ENCODE data around the gene EIF4EBP3.

DNA sequence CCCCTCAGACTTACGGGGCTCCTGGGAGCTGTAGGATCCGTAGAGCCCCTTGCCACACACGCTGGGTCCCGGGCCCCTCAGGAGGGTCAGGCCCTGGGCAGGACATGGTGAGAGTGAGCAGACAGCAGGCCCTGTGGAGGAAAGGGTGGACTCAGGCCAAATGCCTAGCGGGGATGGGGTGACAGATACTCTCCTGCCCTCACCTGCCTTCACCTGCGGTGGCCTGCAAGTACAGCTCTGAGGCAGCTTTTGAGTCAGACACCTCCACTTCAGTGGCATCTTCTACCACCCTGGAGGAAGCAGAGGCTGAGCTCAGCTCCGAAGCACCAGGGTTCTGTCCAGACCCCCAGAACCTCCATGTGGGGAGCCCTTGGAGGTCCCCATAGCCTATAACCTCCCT lies 43.4 kb downstream of the EIF4EBP3 start:
- TF ChIP-seq, protein P1, sequence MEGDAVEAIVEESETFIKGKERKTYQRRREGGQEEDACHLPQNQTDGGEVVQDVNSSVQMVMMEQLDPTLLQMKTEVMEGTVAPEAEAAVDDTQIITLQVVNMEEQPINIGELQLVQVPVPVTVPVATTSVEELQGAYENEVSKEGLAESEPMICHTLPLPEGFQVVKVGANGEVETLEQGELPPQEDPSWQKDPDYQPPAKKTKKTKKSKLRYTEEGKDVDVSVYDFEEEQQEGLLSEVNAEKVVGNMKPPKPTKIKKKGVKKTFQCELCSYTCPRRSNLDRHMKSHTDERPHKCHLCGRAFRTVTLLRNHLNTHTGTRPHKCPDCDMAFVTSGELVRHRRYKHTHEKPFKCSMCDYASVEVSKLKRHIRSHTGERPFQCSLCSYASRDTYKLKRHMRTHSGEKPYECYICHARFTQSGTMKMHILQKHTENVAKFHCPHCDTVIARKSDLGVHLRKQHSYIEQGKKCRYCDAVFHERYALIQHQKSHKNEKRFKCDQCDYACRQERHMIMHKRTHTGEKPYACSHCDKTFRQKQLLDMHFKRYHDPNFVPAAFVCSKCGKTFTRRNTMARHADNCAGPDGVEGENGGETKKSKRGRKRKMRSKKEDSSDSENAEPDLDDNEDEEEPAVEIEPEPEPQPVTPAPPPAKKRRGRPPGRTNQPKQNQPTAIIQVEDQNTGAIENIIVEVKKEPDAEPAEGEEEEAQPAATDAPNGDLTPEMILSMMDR (IDR thresholded peaks at IDR 0.05 in 8 of 11, conservative IDR thresholded peaks at IDR 0.05 in 3 of 11) = no peak
- no peak for TF ChIP-seq POLR2A (IDR thresholded peaks at IDR 0.05)
- TF ChIP-seq POLR2AphosphoS5 (IDR thresholded peaks at IDR 0.05) = no peak

Data from spleen (tissue), 7 donors.